OCI-LY1 (cell line): ENCODE data around the gene PTPRN2.

Experiments used
- CTCF ChIP-seq: fragments of 200-600 bp; sonication (generic), shearing (Covaris generic); IDR thresholded peaks from 2 replicates; pipeline ENCODE4 v1.5.1; 2017; ENCODE audit warnings: mild to moderate bottlenecking, antibody characterized with exemption, low read length, moderate library complexity, mixed read lengths
- EZH2 ChIP-seq: fragments of 200-600 bp; sonication (generic), shearing (Covaris generic); IDR thresholded peaks from 2 replicates; pipeline ENCODE4 v1.8.0; 2017; ENCODE audit warnings: borderline replicate concordance, mixed run types, mild to moderate bottlenecking, antibody characterized with exemption, low read length, moderate library complexity, mixed read lengths

GRCh38 chr7:157713591-157713990, 874.0 kb downstream of the PTPRN2 start:
- no peak for TF ChIP-seq CTCF
- TF ChIP-seq EZH2, result no peak
